ENCODE measurements around the gene MAGI2.

The MAGI2 gene

GRCh38 chr7:78835897-78836296 lies 617.6 kb downstream of the MAGI2 start:
- DNase-seq (ENCODE audit: low read depth in 1 of 2, low spot score in 1 of 2) = no peak

- no peak for DNase-seq (ENCODE audit: low read depth in 1 of 2, low spot score in 1 of 2)
Observed at GRCh38 chr7:78828317-78828716, 625.1 kb downstream of the MAGI2 start.

GRCh38 chr7:78803501-78804127 lies 649.9 kb downstream of the MAGI2 start:
- DNase-seq (ENCODE audit: low read depth in 1 of 2, low spot score in 1 of 2) = no peak

- no peak for DNase-seq (ENCODE audit: low read depth in 1 of 2, low spot score in 1 of 2)
Observed at GRCh38 chr7:78794101-78794500, 659.4 kb downstream of the MAGI2 start.

GRCh38 chr7:78792624-78793023 lies 660.8 kb downstream of the MAGI2 start:
- no peak for DNase-seq (ENCODE audit: low read depth in 1 of 2, low spot score in 1 of 2)

- DNase-seq (ENCODE audit: low read depth in 1 of 2, low spot score in 1 of 2) = no peak
Observed at GRCh38 chr7:78792006-78792405, 661.5 kb downstream of the MAGI2 start.

- no peak for DNase-seq (ENCODE audit: low read depth in 1 of 2, low spot score in 1 of 2)
Observed at GRCh38 chr7:78788464-78788863, 665.0 kb downstream of the MAGI2 start.

- no peak for DNase-seq (ENCODE audit: low read depth in 1 of 2, low spot score in 1 of 2)
Observed at GRCh38 chr7:78787854-78788253, 665.6 kb downstream of the MAGI2 start.

- DNase-seq (ENCODE audit: low read depth in 1 of 2, low spot score in 1 of 2) = no peak
Observed at GRCh38 chr7:78786055-78786454, 667.4 kb downstream of the MAGI2 start.

- no peak for DNase-seq (ENCODE audit: low read depth in 1 of 2, low spot score in 1 of 2)
Observed at GRCh38 chr7:78783179-78783962, 670.1 kb downstream of the MAGI2 start.

- DNase-seq (ENCODE audit: low read depth in 1 of 2, low spot score in 1 of 2) = no peak
Observed at GRCh38 chr7:78780560-78780959, 672.9 kb downstream of the MAGI2 start.

GRCh38 chr7:78779788-78780187 lies 673.7 kb downstream of the MAGI2 start:
- DNase-seq (ENCODE audit: low read depth in 1 of 2, low spot score in 1 of 2) = no peak

- no peak for DNase-seq (ENCODE audit: low read depth in 1 of 2, low spot score in 1 of 2)
Observed at GRCh38 chr7:78777829-78778228, 675.6 kb downstream of the MAGI2 start.

- DNase-seq (ENCODE audit: low read depth in 1 of 2, low spot score in 1 of 2) = no peak
Observed at GRCh38 chr7:78770422-78771410, 682.8 kb downstream of the MAGI2 start.

- no peak for DNase-seq (ENCODE audit: low read depth in 1 of 2, low spot score in 1 of 2)
Observed at GRCh38 chr7:78769481-78770101, 683.9 kb downstream of the MAGI2 start.

- DNase-seq (ENCODE audit: low read depth in 1 of 2, low spot score in 1 of 2) = no peak
Observed at GRCh38 chr7:78768859-78769258, 684.6 kb downstream of the MAGI2 start.

GRCh38 chr7:78765943-78766729 lies 687.3 kb downstream of the MAGI2 start:
- DNase-seq (ENCODE audit: low read depth in 1 of 2, low spot score in 1 of 2) = no peak

- DNase-seq (ENCODE audit: low read depth in 1 of 2, low spot score in 1 of 2) = no peak
Observed at GRCh38 chr7:78764571-78764970, 688.9 kb downstream of the MAGI2 start.

GRCh38 chr7:78762625-78763024 lies 690.8 kb downstream of the MAGI2 start:
- no peak for DNase-seq (ENCODE audit: low read depth in 1 of 2, low spot score in 1 of 2)

GRCh38 chr7:78760620-78761355 lies 692.7 kb downstream of the MAGI2 start:
- no peak for DNase-seq (ENCODE audit: low read depth in 1 of 2, low spot score in 1 of 2)
